Fibroblast of lung (primary cell): ENCODE data around the gene SERGEF.

Experiments
- EZH2 ChIP-seq: IDR thresholded peaks from 2 replicates; pipeline ENCODE4 v1.5.1; 2012; ENCODE audit warnings: low read length, control low read depth, mild to moderate bottlenecking; ENCODE audit errors: missing control alignments
- TF ChIP-seq, protein P1 (sequence below), 2 donors: IDR thresholded peaks in 1 of 2; conservative IDR thresholded peaks in 1 of 2; 1 replicate in 1 of 2; 2 replicates in 1 of 2; pipeline ENCODE4 v1.5.1; 2011 to 2012; ENCODE audit warnings: low read length in 2 of 2, control low read depth in 1 of 2, inconsistent platforms in 1 of 2, low read depth in 1 of 2, mild to moderate bottlenecking in 1 of 2

DNA sequence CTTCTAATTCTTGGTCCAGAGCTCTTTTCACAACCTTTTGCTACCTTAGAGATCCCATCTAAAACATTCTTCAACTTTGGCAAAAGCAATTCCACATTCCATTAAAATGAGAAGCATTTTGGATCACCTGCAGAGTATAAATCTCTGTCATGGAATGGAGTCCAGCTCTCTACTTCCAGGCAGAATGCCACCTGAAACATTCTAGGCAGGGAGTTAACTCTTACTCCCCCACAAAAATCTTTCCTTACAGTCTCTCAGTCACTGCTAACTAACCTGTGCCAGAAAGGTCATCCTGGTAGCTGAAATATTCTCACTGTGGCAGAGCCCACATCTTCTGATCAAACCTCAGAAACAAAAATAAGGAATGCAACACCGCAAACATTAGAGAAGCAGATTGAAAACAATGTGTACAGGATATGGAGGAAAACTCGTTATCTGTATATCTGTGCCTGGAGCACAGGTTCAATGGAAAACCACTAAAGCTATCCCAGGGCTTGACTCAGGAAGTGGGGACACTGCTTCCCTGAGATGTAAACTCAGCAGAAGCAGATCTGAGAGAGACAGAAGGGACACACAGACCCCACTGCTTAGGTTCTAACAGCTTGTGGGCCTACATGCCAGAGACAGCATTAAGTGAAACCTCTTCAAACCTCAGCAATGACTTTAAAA is 199.3 kb downstream of the SERGEF start:
- TF ChIP-seq, protein P1, sequence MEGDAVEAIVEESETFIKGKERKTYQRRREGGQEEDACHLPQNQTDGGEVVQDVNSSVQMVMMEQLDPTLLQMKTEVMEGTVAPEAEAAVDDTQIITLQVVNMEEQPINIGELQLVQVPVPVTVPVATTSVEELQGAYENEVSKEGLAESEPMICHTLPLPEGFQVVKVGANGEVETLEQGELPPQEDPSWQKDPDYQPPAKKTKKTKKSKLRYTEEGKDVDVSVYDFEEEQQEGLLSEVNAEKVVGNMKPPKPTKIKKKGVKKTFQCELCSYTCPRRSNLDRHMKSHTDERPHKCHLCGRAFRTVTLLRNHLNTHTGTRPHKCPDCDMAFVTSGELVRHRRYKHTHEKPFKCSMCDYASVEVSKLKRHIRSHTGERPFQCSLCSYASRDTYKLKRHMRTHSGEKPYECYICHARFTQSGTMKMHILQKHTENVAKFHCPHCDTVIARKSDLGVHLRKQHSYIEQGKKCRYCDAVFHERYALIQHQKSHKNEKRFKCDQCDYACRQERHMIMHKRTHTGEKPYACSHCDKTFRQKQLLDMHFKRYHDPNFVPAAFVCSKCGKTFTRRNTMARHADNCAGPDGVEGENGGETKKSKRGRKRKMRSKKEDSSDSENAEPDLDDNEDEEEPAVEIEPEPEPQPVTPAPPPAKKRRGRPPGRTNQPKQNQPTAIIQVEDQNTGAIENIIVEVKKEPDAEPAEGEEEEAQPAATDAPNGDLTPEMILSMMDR (conservative IDR thresholded peaks at IDR 0.05 in 1 of 2, IDR thresholded peaks at IDR 0.05 in 1 of 2; ENCODE audit: low read depth in 1 of 2, low read length in 2 of 2): no peak
- TF ChIP-seq EZH2: no peak
